ENCODE results near the gene KANK4. TPM values are rescaled to one million over a fixed set of nuclear protein-coding genes. Genes with fewer than 3 reads are reported as not detected.

KANK4 gene
- total and polyA plus RNA-seq, 2 of the 4 experiments (the other 2 are of a cell fraction) = not detected

- intact Hi-C loops (cut with micrococcal nuclease) (no loop called here), dilution Hi-C loops (cut with HindIII; ENCODE audit: low sequenced_read_pairs, unreplicated experiment) (no loop called here), in situ Hi-C loops (cut with MboI; ENCODE audit: low sequenced_read_pairs) (no loop called here)
- no peaks in the 10 kb centered on the region for H3K9me1 ChIP-seq (ENCODE audit: insufficient read depth, low read length)
- no peak overlapping the region for H2BK5ac ChIP-seq (ENCODE audit: low read depth, low read length, poor library complexity, severe bottlenecking)
- no peak overlapping the region for H3K27ac ChIP-seq (ENCODE audit: insufficient read depth, low read length)
- no peak overlapping the region for H2AFZ ChIP-seq (replicated peaks; ENCODE audit: low read length, poor library complexity)
- TF ChIP-seq RAD21 (IDR thresholded peaks at IDR 0.05; ENCODE audit: low read length) (no peak), RCOR1 (IDR thresholded peaks at IDR 0.05; ENCODE audit: insufficient replicate concordance, low read length) (no peak), CTCF (conservative IDR thresholded peaks at IDR 0.05; ENCODE audit: low read depth, low read length) (no peak), CEBPB (IDR thresholded peaks at IDR 0.05; ENCODE audit: low read depth, low read length) (no peak), FOS (IDR thresholded peaks at IDR 0.05; ENCODE audit: low read depth, low read length) (no peak)
- no peak overlapping the region for H3K23ac ChIP-seq (ENCODE audit: low read depth, low read length)
- no peaks in the 10 kb centered on the region for H3K4me1 ChIP-seq (ENCODE audit: control insufficient read depth, insufficient read depth, low read length)
- no peak overlapping the region for H4K8ac ChIP-seq (ENCODE audit: low read depth in 2 of 2, low read length in 2 of 2)
- H3K56ac ChIP-seq (ENCODE audit: extremely low read depth, insufficient read depth, low read length) = no peak overlapping the region
- ATAC-seq (ENCODE audit: low read depth) (no peak), DNase-seq (no peak)
- no peak overlapping the region for H4K5ac ChIP-seq (ENCODE audit: low read depth, low read length)
- H3K4me2 ChIP-seq (ENCODE audit: low read depth, low read length) = no peak overlapping the region
- H2AK9ac ChIP-seq (replicated peaks; ENCODE audit: low read depth, low read length, poor library complexity) = no peak overlapping the region
- H3K18ac ChIP-seq (ENCODE audit: low read depth, low read length) = no peak overlapping the region
- H3K14ac ChIP-seq (replicated peaks; ENCODE audit: low read depth, low read length) = no peak overlapping the region
- H3K4ac ChIP-seq (ENCODE audit: low read depth, low read length) = no peak overlapping the region
- H2BK20ac ChIP-seq (ENCODE audit: low read depth, low read length) = no peak overlapping the region
- no peak overlapping the region for H2BK120ac ChIP-seq (ENCODE audit: low read depth, low read length)
- no peak overlapping the region for H3K9ac ChIP-seq (ENCODE audit: low read depth, low read length)
- no peaks in the 10 kb centered on the region for H3K36me3 ChIP-seq (ENCODE audit: control insufficient read depth, insufficient read depth, low read length)
- no peak overlapping the region for H2AK5ac ChIP-seq (ENCODE audit: low read depth, low read length)
- H4K20me1 ChIP-seq (ENCODE audit: insufficient read depth, low read length) = no peaks in the 10 kb centered on the region
- ChIA-PET CTCF (no interaction called here), POLR2A (ENCODE audit: unreplicated experiment) (no interaction called here)
- no peak overlapping the region for H2BK15ac ChIP-seq (ENCODE audit: low read depth, low read length)
- BruUV-seq (replicated peaks) = no TSS peak
- no peaks in the 10 kb centered on the region for H3K79me1 ChIP-seq (ENCODE audit: low read depth in 1 of 2, low read length in 2 of 2)
- no peak overlapping the region for H4K91ac ChIP-seq (ENCODE audit: insufficient read depth, low read depth, low read length)
- no peak overlapping the region for H3K4me3 ChIP-seq (ENCODE audit: insufficient read depth, low read depth, low read length)
- peaks cover 6% of the 10 kb centered on the region for H3K9me3 ChIP-seq (ENCODE audit: control insufficient read depth, insufficient read depth, low read length)
- no peaks in the 10 kb centered on the region for H3K27me3 ChIP-seq (ENCODE audit: control insufficient read depth, insufficient read depth, low read length)
Measured at GRCh38 chr1:62276791-62277190, 42.4 kb downstream of the KANK4 start.

Measured in IMR-90 (cell line).